GM19467 (cell line): ENCODE results near the gene RXFP1.

ENCODE experiments used
- ATAC-seq: cut with Tn5 transposase; IDR thresholded peaks from one replicate; pipeline ENCODE4 v1.9.1; 2021; ENCODE audit warnings: mild to moderate bottlenecking, moderate library complexity; ENCODE audit not compliant: unreplicated experiment

RXFP1 gene

DNA sequence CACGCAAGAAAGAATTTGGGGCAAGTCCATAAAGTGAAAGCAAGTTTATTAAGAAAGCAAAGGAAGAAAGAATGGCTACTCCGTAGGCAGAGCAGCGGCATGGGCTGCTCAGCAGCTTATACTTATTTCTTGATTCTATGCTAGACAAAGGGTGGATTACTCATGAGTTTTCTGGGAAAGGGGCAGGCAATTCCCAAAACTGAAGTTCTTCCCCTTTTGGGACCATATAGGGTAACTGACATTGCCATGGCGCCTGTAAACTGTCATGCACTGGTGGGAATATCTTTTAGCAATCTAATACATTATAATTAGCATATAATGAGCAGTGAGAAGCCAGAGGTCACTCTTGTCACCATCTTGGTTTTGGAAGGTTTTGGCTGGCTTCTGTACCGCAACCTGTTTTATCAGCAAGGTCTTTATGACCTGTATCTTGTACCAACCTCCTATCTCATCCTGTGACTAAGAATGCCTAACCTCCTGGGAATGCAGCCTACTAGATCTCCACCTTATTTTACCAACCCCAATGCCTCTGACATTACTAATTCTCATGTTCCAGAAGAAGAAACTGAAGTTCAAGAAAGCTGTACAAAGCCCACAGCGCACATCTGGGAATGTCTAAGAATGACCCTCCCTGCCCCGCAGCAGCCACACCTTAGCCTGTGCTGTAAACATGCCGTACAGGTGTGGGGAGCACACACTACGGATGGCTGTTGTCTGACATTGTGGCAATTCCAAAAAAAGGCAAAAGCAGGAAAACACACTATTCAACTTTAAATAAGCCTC is 18.6 kb downstream of the RXFP1 start:
- no peak for ATAC-seq

DNA sequence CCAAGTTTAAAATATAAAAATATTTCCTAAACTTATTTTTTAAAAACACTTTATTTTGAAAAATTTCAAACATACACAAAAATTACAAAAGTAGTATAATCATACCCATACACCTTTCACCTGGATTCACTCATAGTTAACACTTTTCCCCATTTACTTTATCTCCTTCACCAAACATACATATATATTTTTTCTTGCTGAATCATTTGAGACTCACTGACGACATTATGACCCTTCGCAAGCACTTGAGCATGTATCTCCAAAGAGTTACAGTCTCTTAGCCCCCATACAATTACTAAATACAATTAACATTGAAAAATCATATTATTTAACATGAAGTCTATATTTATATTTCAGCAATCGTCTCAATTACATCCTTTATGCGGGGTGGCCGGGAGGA is 19.8 kb downstream of the RXFP1 start:
- no peak for ATAC-seq

GRCh38 chr4:158543191-158543590 is 21.5 kb downstream of the RXFP1 start:
- no peak for ATAC-seq

DNA sequence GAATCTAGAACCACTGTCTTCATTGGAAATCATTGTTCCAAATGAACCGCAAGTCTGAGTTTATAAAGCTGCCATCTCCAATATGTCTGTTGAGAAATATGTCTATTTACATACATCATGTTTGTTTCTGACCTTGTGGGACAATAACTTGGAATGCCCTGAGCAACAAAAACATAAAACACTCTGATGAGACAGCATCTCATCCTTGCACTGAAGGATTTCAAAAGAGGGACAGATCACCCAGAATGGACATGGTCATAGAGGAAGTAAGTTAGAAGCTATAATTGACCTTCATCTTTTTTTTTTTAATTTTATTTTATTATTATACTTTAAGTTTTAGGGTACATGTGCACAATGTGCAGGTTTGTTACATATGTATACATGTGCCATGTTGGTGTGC is 22.5 kb downstream of the RXFP1 start:
- ATAC-seq, result no peak

- ATAC-seq, result no peak
Observed at GRCh38 chr4:158553364-158553763, 31.7 kb downstream of the RXFP1 start.

GRCh38 chr4:158560284-158560683 is 38.6 kb downstream of the RXFP1 start:
- ATAC-seq, result no peak

- ATAC-seq, result no peak
Observed at GRCh38 chr4:158566860-158567259, 45.2 kb downstream of the RXFP1 start.

DNA sequence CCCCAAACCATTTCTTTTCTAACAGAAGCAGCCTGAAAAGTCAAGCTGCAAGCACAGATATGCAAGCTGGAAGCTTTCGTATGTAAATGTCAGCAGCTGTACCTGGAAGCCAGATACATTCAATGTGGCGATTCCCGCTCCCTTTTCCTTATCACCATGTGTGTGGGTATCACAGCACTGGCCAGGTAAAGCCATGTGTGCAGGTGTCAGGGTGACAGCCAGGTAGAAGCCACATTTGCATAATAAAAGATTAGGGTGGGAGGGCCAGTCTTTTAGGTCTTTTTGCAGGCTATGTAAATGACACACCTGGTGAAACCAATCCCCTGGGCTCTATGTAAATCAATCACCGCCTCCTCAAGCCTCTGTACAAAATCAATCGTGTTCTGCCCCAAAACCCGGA is 50.1 kb downstream of the RXFP1 start:
- no peak for ATAC-seq

DNA sequence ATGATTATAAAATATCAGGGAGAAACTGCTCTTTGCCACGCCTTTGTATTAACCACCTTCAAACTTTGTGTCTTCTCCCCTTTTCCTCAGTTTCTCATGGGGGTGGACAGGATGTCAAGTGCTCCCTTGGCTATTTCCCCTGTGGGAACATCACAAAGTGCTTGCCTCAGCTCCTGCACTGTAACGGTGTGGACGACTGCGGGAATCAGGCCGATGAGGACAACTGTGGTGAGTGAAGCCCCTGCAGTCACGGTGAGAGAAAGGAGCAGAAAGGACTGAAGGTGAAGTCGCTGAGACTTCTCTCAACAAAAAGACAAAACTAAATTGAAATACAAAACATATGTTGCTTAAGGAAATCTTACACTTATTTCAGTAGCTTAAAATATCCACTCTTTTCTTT is 50.9 kb downstream of the RXFP1 start:
- ATAC-seq, result no peak

DNA sequence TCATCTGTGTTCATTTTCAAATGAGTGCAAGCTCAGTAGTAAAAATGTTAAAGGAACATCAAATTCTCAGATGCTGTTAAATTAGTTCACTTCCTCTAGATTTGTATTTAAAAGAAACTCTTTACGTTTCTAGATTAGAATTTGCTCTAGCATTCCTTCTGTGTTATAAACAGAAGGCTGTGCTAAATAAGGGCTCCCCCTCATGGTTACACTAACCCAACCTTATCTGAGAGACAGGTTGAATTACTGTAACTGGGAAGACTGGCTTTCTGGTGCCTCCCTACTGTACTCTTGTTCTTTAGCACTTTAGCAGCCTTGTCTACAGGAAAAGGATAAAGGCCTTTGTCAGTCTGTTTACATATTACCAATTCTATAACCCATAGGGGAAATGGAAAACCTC is 56.8 kb downstream of the RXFP1 start:
- no peak for ATAC-seq

- no peak for ATAC-seq
Observed at GRCh38 chr4:158580064-158580463, 58.4 kb downstream of the RXFP1 start.

GRCh38 chr4:158581161-158581560 is 59.5 kb downstream of the RXFP1 start:
- no peak for ATAC-seq

DNA sequence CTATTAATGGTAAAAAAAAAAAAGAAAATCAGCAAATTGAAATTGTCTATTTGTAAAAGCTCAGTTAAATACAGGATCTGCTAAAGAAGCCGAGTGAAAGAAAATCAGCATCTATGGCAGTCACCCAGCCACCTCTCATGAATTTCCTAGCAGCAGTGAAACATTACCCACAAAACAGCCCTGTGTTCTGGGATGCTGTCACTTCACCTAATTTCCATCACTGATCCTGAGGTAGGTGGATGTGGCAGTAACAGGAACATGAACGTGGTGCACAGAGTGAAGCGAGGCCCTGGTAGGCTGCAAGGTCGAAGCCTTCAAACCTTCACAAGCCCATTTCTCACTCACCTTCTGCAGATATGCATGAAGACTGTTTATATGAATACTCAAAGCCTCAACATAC is 65.2 kb downstream of the RXFP1 start:
- no peak for ATAC-seq

DNA sequence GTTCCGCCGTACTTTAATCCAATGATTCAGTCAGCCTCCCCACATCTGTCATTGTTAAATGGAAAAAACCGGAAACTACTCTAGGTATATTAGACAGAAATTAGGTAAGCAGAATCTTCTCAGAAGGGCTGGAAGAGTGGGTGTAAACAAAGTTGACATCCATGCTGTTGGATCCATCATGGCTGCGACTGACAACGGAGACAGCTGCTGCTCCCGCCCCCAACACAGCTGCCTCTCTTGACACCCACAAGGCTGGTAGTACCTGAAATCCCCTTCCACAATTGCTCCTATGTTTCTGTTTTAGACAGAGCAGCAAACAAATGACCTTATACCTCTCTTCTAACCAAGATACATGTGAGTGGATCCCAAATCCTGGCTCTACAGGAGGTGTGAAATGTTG is 66.6 kb downstream of the RXFP1 start:
- ATAC-seq, result no peak

DNA sequence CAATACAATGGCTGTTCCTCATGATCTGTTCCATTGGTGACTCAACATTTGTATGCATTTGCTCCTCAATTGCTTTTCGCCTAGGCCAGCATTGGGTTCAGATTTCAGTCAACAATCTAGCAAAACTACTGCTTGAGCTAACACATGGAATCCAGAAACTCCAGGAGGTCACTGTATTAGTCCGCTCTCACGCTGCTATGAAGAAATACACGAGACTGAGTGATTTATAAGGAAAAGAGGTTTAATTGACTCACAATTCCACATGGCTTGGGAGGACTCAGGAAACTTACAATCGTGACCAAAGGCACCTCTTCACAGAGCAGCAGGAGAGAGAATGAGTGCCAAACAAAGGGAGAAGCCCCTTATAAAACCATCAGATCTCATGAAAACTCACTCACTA is 67.1 kb downstream of the RXFP1 start:
- no peak for ATAC-seq

- no peak for ATAC-seq
Observed at GRCh38 chr4:158590306-158590705, 68.6 kb downstream of the RXFP1 start.

DNA sequence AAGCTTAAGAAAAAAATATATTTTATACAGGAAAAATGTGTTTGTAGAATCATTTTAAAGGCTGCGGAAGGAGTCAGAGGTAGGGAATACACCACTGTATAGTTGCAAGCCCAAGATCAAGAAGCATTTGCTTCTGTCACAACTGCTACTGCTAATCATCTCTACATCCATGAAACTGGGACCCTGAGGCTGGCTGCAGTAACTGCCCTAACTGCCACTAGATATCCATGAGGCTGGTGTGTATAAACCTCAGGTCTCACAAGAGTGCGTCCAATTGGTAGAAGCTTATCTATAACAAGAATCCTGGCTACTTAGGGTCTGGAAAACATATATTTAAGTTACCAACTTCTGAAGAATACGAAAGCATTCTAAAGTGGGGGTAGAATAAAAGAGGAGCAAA is 69.1 kb downstream of the RXFP1 start:
- no peak for ATAC-seq

DNA sequence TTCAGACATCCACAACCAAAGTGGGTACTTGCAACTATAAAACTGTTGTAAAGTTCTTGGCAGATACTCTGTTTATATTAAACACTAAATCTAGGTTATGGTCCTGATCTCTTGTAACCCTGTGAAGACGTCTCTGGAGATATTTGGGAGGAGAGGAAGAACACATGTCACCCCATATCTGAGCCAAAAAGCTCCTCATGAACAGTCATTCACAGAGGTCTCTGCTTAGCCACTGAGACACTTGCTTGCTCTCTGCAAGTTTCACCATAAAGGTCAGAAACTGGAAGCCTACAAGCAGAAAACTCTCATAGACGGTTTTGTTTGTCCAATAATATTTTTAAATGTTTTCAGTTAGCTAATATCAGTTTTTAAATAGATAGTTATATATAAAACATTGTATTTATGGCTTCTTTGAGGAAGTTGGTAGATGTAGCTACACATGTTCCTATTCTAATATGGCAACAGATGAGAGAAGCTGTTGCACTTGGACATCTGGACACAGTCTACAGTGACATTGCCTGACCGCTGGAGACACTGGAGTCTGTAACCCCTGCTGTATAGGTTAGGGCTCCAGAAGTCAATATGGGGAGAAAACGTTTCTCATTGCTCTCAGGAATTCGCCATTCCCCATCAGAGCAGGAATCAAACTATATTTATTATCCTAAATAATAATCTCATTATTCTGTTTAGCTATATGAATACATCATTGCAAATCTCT is 76.4 kb downstream of the RXFP1 start:
- no peak for ATAC-seq

DNA sequence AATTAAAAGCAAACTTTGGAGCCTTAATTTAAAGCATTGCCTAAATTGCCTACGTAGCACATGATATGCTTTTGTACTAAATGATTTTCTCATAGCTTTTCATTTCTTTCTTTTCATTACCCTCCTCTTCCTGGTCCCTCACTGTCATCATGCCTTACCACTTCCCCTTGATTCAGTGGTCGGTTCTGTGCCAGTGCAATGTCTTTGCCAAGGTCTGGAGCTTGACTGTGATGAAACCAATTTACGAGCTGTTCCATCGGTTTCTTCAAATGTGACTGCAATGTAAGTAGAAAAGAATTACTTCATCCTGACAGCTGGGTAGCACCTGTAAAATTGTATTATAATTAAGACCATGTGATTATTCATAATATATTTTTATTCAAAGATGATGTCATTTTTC is 77.5 kb downstream of the RXFP1 start:
- no peak for ATAC-seq

DNA sequence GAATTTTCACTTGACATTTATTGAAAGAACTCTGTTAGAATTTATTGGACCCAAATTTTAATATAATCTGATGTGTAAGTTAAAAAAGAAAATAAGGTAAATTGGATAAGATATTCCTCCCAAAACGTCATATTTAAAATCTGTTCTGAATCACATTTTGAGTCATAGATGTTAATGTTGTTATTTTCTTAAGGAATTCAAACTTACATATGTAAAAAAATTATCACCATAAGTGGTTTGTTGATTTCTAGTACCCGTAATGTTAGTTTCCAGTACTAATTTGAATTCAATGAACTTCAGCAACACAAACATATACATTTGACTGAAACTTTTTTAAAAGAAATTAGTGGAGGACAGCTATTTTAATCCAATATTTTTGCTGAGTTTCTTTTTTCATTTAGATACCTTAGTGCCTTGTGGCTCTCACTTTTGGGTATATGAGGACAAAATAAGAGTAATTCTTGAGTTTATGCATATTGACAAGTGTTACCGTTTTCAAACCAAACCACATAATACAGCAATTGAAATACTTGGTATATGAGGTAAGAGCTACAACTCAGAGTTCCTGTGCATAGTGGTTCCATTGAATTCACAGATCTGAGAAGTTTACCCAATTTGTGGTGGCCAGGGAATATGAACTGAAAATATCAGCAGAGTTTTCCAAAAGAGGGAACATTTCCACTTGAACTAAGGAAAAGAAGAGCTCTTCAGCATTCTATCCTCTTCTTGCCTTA is 78.2 kb downstream of the RXFP1 start:
- ATAC-seq, result no peak

DNA sequence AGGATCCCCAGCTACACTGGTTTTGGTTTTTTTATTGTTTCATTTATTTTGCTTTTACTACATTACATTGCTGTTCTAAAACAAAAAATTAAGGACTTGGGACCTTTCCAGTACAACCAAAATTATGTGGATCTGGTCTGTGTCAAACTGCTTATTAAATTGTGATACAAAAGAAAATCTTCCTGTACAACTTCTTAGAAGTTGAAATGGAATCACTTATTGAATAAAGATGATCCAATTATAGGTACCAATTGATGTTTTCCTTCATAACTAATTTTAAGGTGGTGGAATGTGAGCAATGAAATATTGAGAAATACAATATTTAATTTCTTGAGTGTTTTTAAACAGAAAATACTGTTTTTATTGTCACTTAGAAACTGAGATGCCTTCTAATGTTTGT is 82.7 kb downstream of the RXFP1 start:
- ATAC-seq, result no peak

GRCh38 chr4:158605393-158605792 is 83.7 kb downstream of the RXFP1 start:
- no peak for ATAC-seq
